Epithelial cell of esophagus (primary cell): ENCODE data around the gene ING5.

ENCODE experiments used
- DNase-seq: peaks from one replicate; pipeline ENCODE4 v3.0.0; 2010; ENCODE audit warnings: low read depth
- H3K4me3 ChIP-seq: 2 replicates; pipeline ENCODE4 v1.5.1; 2011; ENCODE audit warnings: mild to moderate bottlenecking, low read length, control low read depth
- TF ChIP-seq, protein P1 (sequence below): IDR thresholded peaks from 2 replicates; pipeline ENCODE4 v1.5.1; 2011; ENCODE audit warnings: low read depth, mild to moderate bottlenecking, low read length, control low read depth, inconsistent platforms; ENCODE audit not compliant: insufficient read depth; ENCODE audit errors: missing control alignments

The ING5 gene

DNA sequence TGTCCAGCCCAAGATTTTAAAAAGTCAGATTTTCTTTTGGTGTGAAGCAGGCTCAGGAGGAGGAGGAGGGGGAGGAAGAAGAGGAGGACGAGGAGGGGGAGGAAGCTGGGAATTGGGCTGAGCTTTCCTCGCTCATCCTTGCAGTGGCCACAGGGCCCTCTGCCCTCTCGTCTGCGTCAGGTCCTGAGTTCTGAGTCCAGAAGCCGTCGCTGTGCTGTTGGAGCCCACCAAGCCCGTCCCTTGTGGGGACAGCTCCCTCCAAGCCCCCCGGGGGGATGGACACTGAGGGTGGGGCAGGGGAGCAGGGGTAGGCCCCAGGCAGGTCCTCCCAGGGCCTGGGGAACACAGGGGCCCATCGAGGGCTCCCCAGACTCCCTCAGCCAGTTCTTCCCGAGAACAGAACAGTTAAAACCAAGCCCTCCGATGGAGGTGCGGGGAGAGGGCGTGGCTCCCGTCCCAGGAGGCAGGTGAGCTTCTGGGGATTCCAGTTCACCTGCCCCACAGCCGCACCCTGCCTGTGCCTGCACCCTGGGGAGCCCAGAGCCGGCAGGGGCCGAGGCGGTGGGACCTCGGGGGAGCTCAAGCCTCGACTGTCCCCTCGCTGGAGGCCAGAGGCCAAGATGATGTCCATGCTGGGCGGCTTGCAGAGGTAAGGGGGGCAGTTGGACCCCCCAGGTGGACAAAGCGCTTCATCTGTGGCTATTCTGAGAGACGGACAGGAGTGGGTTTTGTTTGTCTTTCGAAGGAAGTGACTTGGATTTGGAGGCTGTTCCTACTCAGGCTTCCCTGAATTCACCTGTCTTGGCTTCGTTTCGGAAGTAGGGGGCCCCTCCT is 74.7 kb downstream of the ING5 start, which contains the start of gene GAL3ST2:
Gene GAL3ST2, plus strand, starts transcription at position 487 of the 834 bp plus-strand sequence. Its CDS starts 134 bp downstream, at position 621.
- TF ChIP-seq, protein P1, sequence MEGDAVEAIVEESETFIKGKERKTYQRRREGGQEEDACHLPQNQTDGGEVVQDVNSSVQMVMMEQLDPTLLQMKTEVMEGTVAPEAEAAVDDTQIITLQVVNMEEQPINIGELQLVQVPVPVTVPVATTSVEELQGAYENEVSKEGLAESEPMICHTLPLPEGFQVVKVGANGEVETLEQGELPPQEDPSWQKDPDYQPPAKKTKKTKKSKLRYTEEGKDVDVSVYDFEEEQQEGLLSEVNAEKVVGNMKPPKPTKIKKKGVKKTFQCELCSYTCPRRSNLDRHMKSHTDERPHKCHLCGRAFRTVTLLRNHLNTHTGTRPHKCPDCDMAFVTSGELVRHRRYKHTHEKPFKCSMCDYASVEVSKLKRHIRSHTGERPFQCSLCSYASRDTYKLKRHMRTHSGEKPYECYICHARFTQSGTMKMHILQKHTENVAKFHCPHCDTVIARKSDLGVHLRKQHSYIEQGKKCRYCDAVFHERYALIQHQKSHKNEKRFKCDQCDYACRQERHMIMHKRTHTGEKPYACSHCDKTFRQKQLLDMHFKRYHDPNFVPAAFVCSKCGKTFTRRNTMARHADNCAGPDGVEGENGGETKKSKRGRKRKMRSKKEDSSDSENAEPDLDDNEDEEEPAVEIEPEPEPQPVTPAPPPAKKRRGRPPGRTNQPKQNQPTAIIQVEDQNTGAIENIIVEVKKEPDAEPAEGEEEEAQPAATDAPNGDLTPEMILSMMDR: no peak
- no peak within 1 kb of the TSS for H3K4me3 ChIP-seq
- no peak for DNase-seq

DNA sequence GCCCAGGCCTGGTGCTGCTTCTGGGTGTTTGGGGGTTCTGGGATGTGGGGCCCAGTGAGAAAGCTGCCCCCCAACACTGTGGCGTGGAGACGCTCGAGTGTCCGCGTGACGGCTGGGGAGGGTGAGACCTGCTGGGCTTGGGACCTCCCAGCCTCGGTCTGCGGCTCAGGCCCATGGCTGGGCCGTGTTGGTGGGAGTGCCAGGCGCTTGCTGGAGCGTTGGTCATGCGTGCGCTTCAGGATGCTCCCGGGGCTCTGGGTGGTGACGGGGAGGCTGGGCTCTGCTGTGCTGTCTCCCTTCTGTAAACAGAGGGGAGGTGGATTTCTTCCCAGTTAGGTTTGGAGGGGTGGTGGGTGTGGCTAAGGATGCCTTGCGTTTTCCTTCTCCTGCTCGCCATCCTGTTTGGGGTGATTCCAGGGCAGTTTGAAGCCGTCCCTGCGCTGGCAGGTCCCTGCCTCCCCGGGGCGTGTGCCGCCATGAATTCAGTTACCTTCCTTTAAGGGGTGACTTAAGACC is 75.4 kb downstream of the ING5 start:
- DNase-seq: no peak
- no peak overlapping the region for H3K4me3 ChIP-seq
- TF ChIP-seq, protein P1: no peak

DNA sequence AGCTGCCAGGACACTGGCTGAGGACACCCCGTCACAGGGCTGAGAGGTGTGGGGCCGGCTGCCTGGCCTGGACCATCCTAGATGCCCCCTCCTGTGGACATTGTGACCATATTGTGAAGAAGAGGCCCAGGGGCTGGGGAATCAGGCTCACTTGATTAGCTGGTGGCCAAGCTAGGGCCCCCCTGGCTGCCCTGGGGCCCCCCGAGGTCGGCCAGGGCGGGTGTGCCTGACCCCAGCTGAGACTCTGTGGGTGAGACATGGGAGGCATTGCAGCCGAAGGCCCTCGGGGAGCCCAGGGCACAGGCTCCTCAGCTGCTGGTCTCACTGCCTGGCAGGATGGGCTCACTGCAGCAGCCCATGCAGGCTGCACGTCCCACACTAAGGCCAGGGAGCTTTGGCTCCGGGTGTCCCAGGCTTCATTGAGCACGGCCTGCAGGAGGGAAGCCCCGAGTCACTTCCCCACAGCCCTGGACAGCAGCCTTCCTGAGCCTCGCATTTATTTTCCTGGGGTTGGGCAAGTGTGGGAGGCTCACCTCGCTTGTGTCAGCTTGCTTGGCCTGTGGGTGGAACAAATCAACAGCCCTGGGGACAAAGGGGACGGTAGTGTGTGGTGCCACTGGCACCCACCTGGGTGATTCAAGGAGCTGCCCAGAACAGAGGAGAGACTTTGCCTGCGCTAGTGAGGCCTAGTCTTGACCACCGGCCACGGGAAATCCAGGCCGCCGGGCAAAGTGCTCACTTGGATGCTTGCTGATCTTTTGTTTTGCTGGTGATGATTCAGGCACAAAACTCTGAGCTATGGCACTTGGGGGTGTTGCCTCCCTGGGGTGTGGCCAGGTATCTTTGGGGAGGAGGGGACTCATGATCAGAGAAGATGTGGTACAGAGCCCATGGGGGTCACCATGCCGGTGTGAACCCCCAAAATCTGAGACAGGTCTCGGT is 76.1 kb downstream of the ING5 start:
- peak; percentile 20 for DNase-seq
- TF ChIP-seq, protein P1: no peak
- no peak overlapping the region for H3K4me3 ChIP-seq
